Caco-2 (cell line): ENCODE results near the gene ADAMTS18. TPM values are rescaled to one million over a fixed set of nuclear protein-coding genes. Genes with fewer than 3 reads are reported as not detected.
A peak's percentile ranks its signal among the peaks of the same experiment; 100 is the strongest.

Experiments used
- BruUV-seq: library from RNA; stranded (reverse); fragments of 400-500 nt; replicated peaks from 2 replicates; lab custom pipeline; 2021; lab: Mats Ljungman, UMichigan
- CTCF ChIA-PET: fragments of 300-600 bp; sonication (Branson Sonifier 250); formaldehyde crosslinking; loops from one replicate; lab custom pipeline; 2022; ENCODE audit warnings: antibody characterized with exemption; lab: Charles Lee
- POLR2A ChIA-PET: fragments of 300-600 bp; sonication (Branson Sonifier 250); formaldehyde crosslinking; loops from one replicate; lab custom pipeline; 2022; ENCODE audit warnings: antibody characterized with exemption; lab: Charles Lee
- DNase-seq, 2 experiments: peaks; one replicate each; pipeline versions ENCODE4 v3.0.0 to v3.0.0-alpha.2; 2020 to 2022
- H3K27me3 ChIP-seq: replicated peaks from 2 replicates; pipeline ENCODE4 v1.6.0; 2011; ENCODE audit warnings: low read length; ENCODE audit not compliant: control insufficient read depth, insufficient read depth
- H3K36me3 ChIP-seq: 2 replicates; pipeline ENCODE4 v1.5.1; 2011; ENCODE audit warnings: low read length; ENCODE audit not compliant: control insufficient read depth, insufficient read depth
- H3K4me1 ChIP-seq: fragments of 250-450 bp; sonication (Bioruptor Pico); 2 replicates; pipeline ENCODE4 v1.5.1; 2020; ENCODE audit warnings: mild to moderate bottlenecking
- H3K4me3 ChIP-seq: 2 replicates; pipeline ENCODE4 v1.5.1; 2011; ENCODE audit warnings: low read depth, mild to moderate bottlenecking, control low read depth, low read length
- H3K9me3 ChIP-seq: fragments of 250-450 bp; sonication (Bioruptor Pico); 2 replicates; pipeline ENCODE4 v1.5.1; 2020; ENCODE audit warnings: mild to moderate bottlenecking, moderate library complexity
- H3K27ac Mint-ChIP-seq: one replicate; pipeline ENCODE4 v1.8.0; 2022; ENCODE audit warnings: mixed read lengths; ENCODE audit not compliant: unreplicated experiment
- H3K27me3 Mint-ChIP-seq: one replicate; pipeline ENCODE4 v1.8.0; 2022; ENCODE audit warnings: mixed read lengths; ENCODE audit not compliant: insufficient read depth, unreplicated experiment
- H3K36me3 Mint-ChIP-seq: one replicate; pipeline ENCODE4 v1.8.0; 2022; ENCODE audit warnings: mild to moderate bottlenecking, mixed read lengths; ENCODE audit not compliant: insufficient read depth, unreplicated experiment
- H3K4me1 Mint-ChIP-seq: one replicate; pipeline ENCODE4 v1.8.0; 2022; ENCODE audit warnings: low read depth, mixed read lengths; ENCODE audit not compliant: unreplicated experiment
- H3K4me3 Mint-ChIP-seq: one replicate; pipeline ENCODE4 v1.8.0; 2022; ENCODE audit warnings: mild to moderate bottlenecking, moderate library complexity, mixed read lengths; ENCODE audit not compliant: unreplicated experiment
- H3K9me3 Mint-ChIP-seq: one replicate; pipeline ENCODE4 v1.8.0; 2022; ENCODE audit warnings: mixed read lengths; ENCODE audit not compliant: unreplicated experiment
- intact Hi-C: fragments of 100-400 bp; cut with micrococcal nuclease; formaldehyde crosslinking; loops from one replicate; pipeline ENCODE4 v1.10.0; 2022; ENCODE audit not compliant: unreplicated experiment
- total RNA-seq: library from RNA; stranded (reverse); gene quantifications from 2 replicates; pipeline ENCODE4 v1.2.3, GENCODE V29; 2022
- TF ChIP-seq, protein P1 (sequence below), 2 experiments: fragments of 200-600 bp in 1 of 2; IDR thresholded peaks; 1 replicate in 1 of 2; 2 replicates in 1 of 2; pipeline versions ENCODE4 v1.5.1 to v1.8.0; 2011 to 2022; ENCODE audit warnings: antibody characterized with exemption in 1 of 2, control low read depth in 1 of 2, inconsistent platforms in 1 of 2, low read depth in 1 of 2, low read length in 1 of 2, mild to moderate bottlenecking in 1 of 2, moderate library complexity in 1 of 2; ENCODE audit not compliant: insufficient read depth in 1 of 2, severe bottlenecking in 1 of 2, unreplicated experiment in 1 of 2

ADAMTS18 gene
- total RNA-seq, 1 experiment from 2014 or later: 0.29 TPM

GRCh38 chr16:77335652-77336234 is 99.1 kb downstream of the ADAMTS18 start:
- TF ChIP-seq, protein P1, sequence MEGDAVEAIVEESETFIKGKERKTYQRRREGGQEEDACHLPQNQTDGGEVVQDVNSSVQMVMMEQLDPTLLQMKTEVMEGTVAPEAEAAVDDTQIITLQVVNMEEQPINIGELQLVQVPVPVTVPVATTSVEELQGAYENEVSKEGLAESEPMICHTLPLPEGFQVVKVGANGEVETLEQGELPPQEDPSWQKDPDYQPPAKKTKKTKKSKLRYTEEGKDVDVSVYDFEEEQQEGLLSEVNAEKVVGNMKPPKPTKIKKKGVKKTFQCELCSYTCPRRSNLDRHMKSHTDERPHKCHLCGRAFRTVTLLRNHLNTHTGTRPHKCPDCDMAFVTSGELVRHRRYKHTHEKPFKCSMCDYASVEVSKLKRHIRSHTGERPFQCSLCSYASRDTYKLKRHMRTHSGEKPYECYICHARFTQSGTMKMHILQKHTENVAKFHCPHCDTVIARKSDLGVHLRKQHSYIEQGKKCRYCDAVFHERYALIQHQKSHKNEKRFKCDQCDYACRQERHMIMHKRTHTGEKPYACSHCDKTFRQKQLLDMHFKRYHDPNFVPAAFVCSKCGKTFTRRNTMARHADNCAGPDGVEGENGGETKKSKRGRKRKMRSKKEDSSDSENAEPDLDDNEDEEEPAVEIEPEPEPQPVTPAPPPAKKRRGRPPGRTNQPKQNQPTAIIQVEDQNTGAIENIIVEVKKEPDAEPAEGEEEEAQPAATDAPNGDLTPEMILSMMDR (IDR thresholded peaks at IDR 0.05; ENCODE audit: insufficient read depth in 1 of 2, low read depth in 1 of 2, low read length in 1 of 2, severe bottlenecking in 1 of 2, unreplicated experiment in 1 of 2): no peak
- Mint-ChIP-seq H3K27ac (no peak overlapping the region), H3K4me1 (peaks cover 8% of the 10 kb centered on the region), H3K27me3 (no peaks in the 10 kb centered on the region), H3K4me3 (no peak overlapping the region), H3K9me3 (no peaks in the 10 kb centered on the region), H3K36me3 (no peaks in the 10 kb centered on the region)
- no TSS peak for BruUV-seq
- H3K4me1 ChIP-seq: peaks cover 5% of the 10 kb centered on the region
- intact Hi-C loops: no loop called here
- no peaks in the 10 kb centered on the region for H3K9me3 ChIP-seq
- no peaks in the 10 kb centered on the region for H3K27me3 ChIP-seq
- no peaks in the 10 kb centered on the region for H3K36me3 ChIP-seq
- ChIA-PET POLR2A (no interaction called here), CTCF (no interaction called here)
- DNase-seq: peak in 1 of 2 experiments; percentile 13
- H3K4me3 ChIP-seq: no peak overlapping the region

GRCh38 chr16:77332792-77333191 is 102.0 kb downstream of the ADAMTS18 start:
- Histone ChIP-seq H3K36me3 (no peaks in the 10 kb centered on the region), H3K27me3 (no peaks in the 10 kb centered on the region), H3K4me1 (peaks cover 5% of the 10 kb centered on the region), H3K9me3 (no peaks in the 10 kb centered on the region), H3K4me3 (no peak overlapping the region)
- peaks cover 8% of the 10 kb centered on the region for H3K4me1 Mint-ChIP-seq
- TF ChIP-seq, protein P1 (IDR thresholded peaks at IDR 0.05; ENCODE audit: insufficient read depth in 1 of 2, low read depth in 1 of 2, low read length in 1 of 2, severe bottlenecking in 1 of 2, unreplicated experiment in 1 of 2): no peak
- H3K27me3 Mint-ChIP-seq: no peaks in the 10 kb centered on the region
- BruUV-seq: no TSS peak
- no peaks in the 10 kb centered on the region for H3K9me3 Mint-ChIP-seq
- H3K4me3 Mint-ChIP-seq: no peak overlapping the region
- intact Hi-C loops: no loop called here
- H3K27ac Mint-ChIP-seq: no peak overlapping the region
- ChIA-PET CTCF (no interaction called here), POLR2A (no interaction called here)
- no peaks in the 10 kb centered on the region for H3K36me3 Mint-ChIP-seq
- no peak for DNase-seq

GRCh38 chr16:77331802-77332586 is 102.8 kb downstream of the ADAMTS18 start:
- no peak overlapping the region for H3K4me3 Mint-ChIP-seq
- BruUV-seq: no TSS peak
- TF ChIP-seq, protein P1 (IDR thresholded peaks at IDR 0.05; ENCODE audit: insufficient read depth in 1 of 2, low read depth in 1 of 2, low read length in 1 of 2, severe bottlenecking in 1 of 2, unreplicated experiment in 1 of 2): no peak
- Histone ChIP-seq H3K36me3 (no peaks in the 10 kb centered on the region), H3K4me3 (no peak overlapping the region), H3K4me1 (peaks cover 5% of the 10 kb centered on the region), H3K9me3 (no peaks in the 10 kb centered on the region), H3K27me3 (no peaks in the 10 kb centered on the region)
- intact Hi-C loops: no loop called here
- no peaks in the 10 kb centered on the region for H3K27me3 Mint-ChIP-seq
- CTCF ChIA-PET: no interaction called here
- H3K27ac Mint-ChIP-seq: no peak overlapping the region
- H3K36me3 Mint-ChIP-seq: no peaks in the 10 kb centered on the region
- DNase-seq: no peak
- H3K9me3 Mint-ChIP-seq: peaks cover 2% of the 10 kb centered on the region
- POLR2A ChIA-PET: no interaction called here
- H3K4me1 Mint-ChIP-seq: peaks cover 8% of the 10 kb centered on the region
